CD14-positive monocyte (primary cell): ENCODE results near the gene GRID1. TPM values are rescaled to one million over a fixed set of nuclear protein-coding genes. Genes with fewer than 3 reads are reported as not detected.

Experiments
- DNase-seq, 3 donors: peaks; one replicate each; pipeline ENCODE4 v3.0.0-alpha.2; 2011 to 2022
- H2AFZ ChIP-seq: 2 replicates; pipeline ENCODE4 v1.6.0; 2012; ENCODE audit warnings: mild to moderate bottlenecking, low read depth, low read length, inconsistent platforms; ENCODE audit not compliant: insufficient read depth, poor library complexity, severe bottlenecking
- H3K27ac ChIP-seq, 2 donors: 1 replicate in 1 of 2; 2 replicates in 1 of 2; pipeline ENCODE4 v1.5.1; 2012 to 2013; ENCODE audit warnings: low read length in 2 of 2, control low read depth in 1 of 2, inconsistent platforms in 1 of 2, low read depth in 1 of 2, mild to moderate bottlenecking in 1 of 2
- H3K27me3 ChIP-seq, 2 donors: one replicate each; pipeline versions ENCODE4 v1.6.0 to v1.6.1; 2011 to 2013; ENCODE audit warnings: low read length in 2 of 2; ENCODE audit not compliant: control insufficient read depth in 2 of 2, insufficient read depth in 2 of 2
- H3K36me3 ChIP-seq, 2 donors: replicated peaks in 1 of 2; 1 replicate in 1 of 2; 2 replicates in 1 of 2; pipeline versions ENCODE4 v1.5.1 to v1.6.1; 2012 to 2013; ENCODE audit warnings: low read length in 2 of 2, control low read depth in 1 of 2, inconsistent platforms in 1 of 2, mild to moderate bottlenecking in 1 of 2; ENCODE audit not compliant: insufficient read depth in 2 of 2, control insufficient read depth in 1 of 2
- H3K4me1 ChIP-seq, 2 donors: 1 replicate in 1 of 2; 2 replicates in 1 of 2; pipeline versions ENCODE4 v1.5.1 to v1.6.1; 2012 to 2013; ENCODE audit warnings: low read length in 2 of 2, control low read depth in 1 of 2, inconsistent platforms in 1 of 2, mild to moderate bottlenecking in 1 of 2, moderate library complexity in 1 of 2; ENCODE audit not compliant: insufficient read depth in 2 of 2, control insufficient read depth in 1 of 2
- H3K4me2 ChIP-seq: replicated peaks from 2 replicates; pipeline ENCODE3; 2012; ENCODE audit warnings: low read length, moderate library complexity, mild to moderate bottlenecking; ENCODE audit not compliant: poor library complexity, severe bottlenecking; ENCODE audit errors: extremely low read depth
- H3K4me3 ChIP-seq, 3 experiments: fragments of 200-600 bp in 1 of 3; sonication (generic) in 1 of 3; replicated peaks in 1 of 3; 1 replicate in 2 of 3; 2 replicates in 1 of 3; pipeline ENCODE4 v1.5.1; 2011 to 2013; ENCODE audit warnings: low read length in 3 of 3, mild to moderate bottlenecking in 3 of 3, control low read depth in 2 of 3, low read depth in 2 of 3, inconsistent platforms in 1 of 3, moderate library complexity in 1 of 3
- H3K79me2 ChIP-seq: 2 replicates; pipeline ENCODE4 v1.6.0; 2012; ENCODE audit warnings: mild to moderate bottlenecking, control low read depth, inconsistent platforms, low read length, moderate library complexity; ENCODE audit not compliant: insufficient read depth
- H3K9ac ChIP-seq: 2 replicates; pipeline ENCODE4 v1.6.0; 2017; ENCODE audit warnings: low read length, mild to moderate bottlenecking; ENCODE audit not compliant: insufficient read depth, poor library complexity, severe bottlenecking
- H3K9me3 ChIP-seq, 2 donors: replicated peaks in 1 of 2; 1 replicate in 1 of 2; 2 replicates in 1 of 2; pipeline versions ENCODE4 v1.5.1 to v1.6.1; 2012 to 2013; ENCODE audit warnings: low read length in 2 of 2, control low read depth in 1 of 2; ENCODE audit not compliant: control insufficient read depth in 1 of 2, insufficient read depth in 1 of 2
- H4K20me1 ChIP-seq: 2 replicates; pipeline ENCODE4 v1.6.0; 2012; ENCODE audit warnings: mild to moderate bottlenecking, low read length, control low read depth, moderate library complexity; ENCODE audit not compliant: insufficient read depth
- H3K27ac Mint-ChIP-seq, 7 donors: one replicate each; pipeline ENCODE4 v1.8.0; 2020; ENCODE audit warnings: mild to moderate bottlenecking in 7 of 7, mixed read lengths in 7 of 7, moderate library complexity in 6 of 7, inconsistent platforms in 2 of 7
- H3K27me3 Mint-ChIP-seq, 3 donors: one replicate each; pipeline ENCODE4 v1.8.0; 2021 to 2022; ENCODE audit warnings: low read depth in 3 of 3, mild to moderate bottlenecking in 3 of 3, mixed read lengths in 3 of 3, moderate library complexity in 3 of 3, inconsistent platforms in 1 of 3
- H3K36me3 Mint-ChIP-seq, 2 donors: one replicate each; pipeline ENCODE4 v1.8.0; 2020; ENCODE audit warnings: mixed read lengths in 2 of 2, inconsistent platforms in 1 of 2, mild to moderate bottlenecking in 1 of 2
- H3K4me1 Mint-ChIP-seq: one replicate; pipeline ENCODE4 v1.8.0; 2020; ENCODE audit warnings: mild to moderate bottlenecking, mixed read lengths
- H3K4me3 Mint-ChIP-seq, 2 donors: one replicate each; pipeline ENCODE4 v1.8.0; 2020; ENCODE audit warnings: mild to moderate bottlenecking in 2 of 2, mixed read lengths in 2 of 2, moderate library complexity in 1 of 2
- H3K9me3 Mint-ChIP-seq, 7 donors: one replicate each; pipeline ENCODE4 v1.8.0; 2020 to 2022; ENCODE audit warnings: mixed read lengths in 7 of 7, mild to moderate bottlenecking in 6 of 7, moderate library complexity in 6 of 7, inconsistent platforms in 2 of 7
- WGBS: methylation state at CpG from one replicate; pipeline ENCODE4 v1.1.5; 2013; ENCODE audit warnings: missing lambda C conversion rate; ENCODE audit not compliant: insufficient coverage; 5-methylcytosine and 5-hydroxymethylcytosine counted together
- intact Hi-C, 2 donors: fragments of 100-400 bp; cut with micrococcal nuclease; formaldehyde crosslinking; loops; one replicate each; pipeline versions ENCODE4 v1.15.0 to v1.15.1; 2023
- polyA plus RNA-seq, 3 donors: library from polyadenylated mRNA; depleted of rRNA in 1 of 3; unstranded in 2 of 3; stranded (reverse) in 1 of 3; fragments of 300-500 nt in 2 of 3; fragments of >200 nt in 1 of 3; fragmentation: Illumina TruSeq in 2 of 3; gene quantifications; 1 replicate in 2 of 3; 2 replicates in 1 of 3; pipeline ENCODE4 v1.2.3, GENCODE V29; 2012 to 2021
- TF ChIP-seq, protein P1 (sequence below): fragments of 200-600 bp; IDR thresholded peaks from one replicate; pipeline ENCODE4 v1.8.0; 2022; ENCODE audit warnings: antibody characterized with exemption, mild to moderate bottlenecking

Gene GRID1
- polyA plus RNA-seq, 3 donors: not detected

- H3K27ac Mint-ChIP-seq: peak overlapping the region in 1 of 7 donors; percentile 81
- Histone ChIP-seq H3K9me3 (no peaks in the 10 kb centered on the region), H3K4me1 (peaks cover 45 to 67% of the 10 kb centered on the region in 2 donors), H3K4me3 (no peak overlapping the region), H3K4me2 (no peak overlapping the region), H3K36me3 (no peaks in the 10 kb centered on the region), H4K20me1 (no peaks in the 10 kb centered on the region), H3K27me3 (no peaks in the 10 kb centered on the region), H3K9ac (no peak overlapping the region), H2AFZ (peak overlapping the region; percentile 3), H3K79me2 (no peaks in the 10 kb centered on the region), H3K27ac (peak overlapping the region in 1 of 2 donors; percentile 78)
- WGBS: 95% methylated on average over 6 of the region's 8 CpGs
- no peaks in the 10 kb centered on the region for H3K36me3 Mint-ChIP-seq
- TF ChIP-seq, protein P1, sequence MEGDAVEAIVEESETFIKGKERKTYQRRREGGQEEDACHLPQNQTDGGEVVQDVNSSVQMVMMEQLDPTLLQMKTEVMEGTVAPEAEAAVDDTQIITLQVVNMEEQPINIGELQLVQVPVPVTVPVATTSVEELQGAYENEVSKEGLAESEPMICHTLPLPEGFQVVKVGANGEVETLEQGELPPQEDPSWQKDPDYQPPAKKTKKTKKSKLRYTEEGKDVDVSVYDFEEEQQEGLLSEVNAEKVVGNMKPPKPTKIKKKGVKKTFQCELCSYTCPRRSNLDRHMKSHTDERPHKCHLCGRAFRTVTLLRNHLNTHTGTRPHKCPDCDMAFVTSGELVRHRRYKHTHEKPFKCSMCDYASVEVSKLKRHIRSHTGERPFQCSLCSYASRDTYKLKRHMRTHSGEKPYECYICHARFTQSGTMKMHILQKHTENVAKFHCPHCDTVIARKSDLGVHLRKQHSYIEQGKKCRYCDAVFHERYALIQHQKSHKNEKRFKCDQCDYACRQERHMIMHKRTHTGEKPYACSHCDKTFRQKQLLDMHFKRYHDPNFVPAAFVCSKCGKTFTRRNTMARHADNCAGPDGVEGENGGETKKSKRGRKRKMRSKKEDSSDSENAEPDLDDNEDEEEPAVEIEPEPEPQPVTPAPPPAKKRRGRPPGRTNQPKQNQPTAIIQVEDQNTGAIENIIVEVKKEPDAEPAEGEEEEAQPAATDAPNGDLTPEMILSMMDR: no peak
- peaks cover 4 to 9% (median 9%) of the 10 kb centered on the region in 3 donors for H3K27me3 Mint-ChIP-seq
- intact Hi-C loops: no loop called here
- no peak for DNase-seq
- no peak overlapping the region for H3K4me3 Mint-ChIP-seq
- peaks cover 50% of the 10 kb centered on the region for H3K4me1 Mint-ChIP-seq
- peaks cover 0 to 3% (median 0%) of the 10 kb centered on the region in 7 donors for H3K9me3 Mint-ChIP-seq
Measured at GRCh38 chr10:86226016-86226415, 140.6 kb downstream of the GRID1 start.

GRCh38 chr10:86225103-86225782 is 141.4 kb downstream of the GRID1 start:
- TF ChIP-seq, protein P1: no peak
- Mint-ChIP-seq H3K36me3 (no peaks in the 10 kb centered on the region), H3K27ac (peak overlapping the region in 3 of 7 donors; percentile 10 to 81 (median 74)), H3K27me3 (peaks cover 4 to 12% (median 9%) of the 10 kb centered on the region in 3 donors), H3K4me3 (peak overlapping the region in 1 of 2 donors; percentile 71), H3K4me1 (peaks cover 44% of the 10 kb centered on the region), H3K9me3 (peaks cover 0 to 3% (median 0%) of the 10 kb centered on the region in 7 donors)
- Histone ChIP-seq H3K79me2 (no peaks in the 10 kb centered on the region), H3K4me2 (peak overlapping the region; percentile 29), H2AFZ (peak overlapping the region; percentile 3), H4K20me1 (no peaks in the 10 kb centered on the region), H3K4me1 (peaks cover 39 to 60% of the 10 kb centered on the region in 2 donors), H3K27me3 (no peaks in the 10 kb centered on the region), H3K9me3 (no peaks in the 10 kb centered on the region), H3K9ac (peak overlapping the region; percentile 6), H3K4me3 (peak overlapping the region in 1 of 3 experiments; percentile 29), H3K27ac (peak overlapping the region in 1 of 2 donors; percentile 78), H3K36me3 (no peaks in the 10 kb centered on the region)
- peak; percentile 30 to 66 (median 53) for DNase-seq
- WGBS: 3% methylated on average over 5 of the region's 10 CpGs
- intact Hi-C loops: no loop called here
